ENCODE results near the gene WASL. TPM values are rescaled to one million over a fixed set of nuclear protein-coding genes. Genes with fewer than 3 reads are reported as not detected.
"Not testable (repeated sequence)": the region's sequence is repeated elsewhere in the genome, so short reads cannot be mapped to it uniquely, and the experiment has no call there.

WASL gene
- total RNA-seq, 1 donor from 2014 or later = 42.7 TPM

- peaks cover 14% of the 10 kb centered on the region for H3K36me3 Mint-ChIP-seq (ENCODE audit: unreplicated experiment)
- H3K27me3 Mint-ChIP-seq (ENCODE audit: unreplicated experiment) = no peaks in the 10 kb centered on the region
- TF ChIP-seq, protein P1, sequence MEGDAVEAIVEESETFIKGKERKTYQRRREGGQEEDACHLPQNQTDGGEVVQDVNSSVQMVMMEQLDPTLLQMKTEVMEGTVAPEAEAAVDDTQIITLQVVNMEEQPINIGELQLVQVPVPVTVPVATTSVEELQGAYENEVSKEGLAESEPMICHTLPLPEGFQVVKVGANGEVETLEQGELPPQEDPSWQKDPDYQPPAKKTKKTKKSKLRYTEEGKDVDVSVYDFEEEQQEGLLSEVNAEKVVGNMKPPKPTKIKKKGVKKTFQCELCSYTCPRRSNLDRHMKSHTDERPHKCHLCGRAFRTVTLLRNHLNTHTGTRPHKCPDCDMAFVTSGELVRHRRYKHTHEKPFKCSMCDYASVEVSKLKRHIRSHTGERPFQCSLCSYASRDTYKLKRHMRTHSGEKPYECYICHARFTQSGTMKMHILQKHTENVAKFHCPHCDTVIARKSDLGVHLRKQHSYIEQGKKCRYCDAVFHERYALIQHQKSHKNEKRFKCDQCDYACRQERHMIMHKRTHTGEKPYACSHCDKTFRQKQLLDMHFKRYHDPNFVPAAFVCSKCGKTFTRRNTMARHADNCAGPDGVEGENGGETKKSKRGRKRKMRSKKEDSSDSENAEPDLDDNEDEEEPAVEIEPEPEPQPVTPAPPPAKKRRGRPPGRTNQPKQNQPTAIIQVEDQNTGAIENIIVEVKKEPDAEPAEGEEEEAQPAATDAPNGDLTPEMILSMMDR (IDR thresholded peaks at IDR 0.05) = no peak
- peaks cover 12% of the 10 kb centered on the region for H3K9me3 Mint-ChIP-seq (ENCODE audit: unreplicated experiment)
- no peak overlapping the region for H3K27ac Mint-ChIP-seq (ENCODE audit: unreplicated experiment)
- no peak overlapping the region for H3K4me3 Mint-ChIP-seq (ENCODE audit: unreplicated experiment)
- peaks cover 45% of the 10 kb centered on the region for H3K4me1 Mint-ChIP-seq (ENCODE audit: unreplicated experiment)
- DNase-seq (ENCODE audit: extremely low spot score, unreplicated experiment) = no peak
Measured at GRCh38 chr7:123729218-123729578, 19.6 kb downstream of the WASL start.

GRCh38 chr7:123727071-123727837 lies 21.5 kb downstream of the WASL start:
- H3K4me3 Mint-ChIP-seq (ENCODE audit: unreplicated experiment) = peak overlapping the region; percentile 20
- H3K27ac Mint-ChIP-seq (ENCODE audit: unreplicated experiment) = peak overlapping the region; percentile 88
- no peak for DNase-seq (ENCODE audit: extremely low spot score, unreplicated experiment)
- TF ChIP-seq, protein P1 (IDR thresholded peaks at IDR 0.05) = no peak
- no peaks in the 10 kb centered on the region for H3K27me3 Mint-ChIP-seq (ENCODE audit: unreplicated experiment)
- peaks cover 6% of the 10 kb centered on the region for H3K36me3 Mint-ChIP-seq (ENCODE audit: unreplicated experiment)
- H3K4me1 Mint-ChIP-seq (ENCODE audit: unreplicated experiment) = peaks cover 62% of the 10 kb centered on the region
- peaks cover 7% of the 10 kb centered on the region for H3K9me3 Mint-ChIP-seq (ENCODE audit: unreplicated experiment)

DNA sequence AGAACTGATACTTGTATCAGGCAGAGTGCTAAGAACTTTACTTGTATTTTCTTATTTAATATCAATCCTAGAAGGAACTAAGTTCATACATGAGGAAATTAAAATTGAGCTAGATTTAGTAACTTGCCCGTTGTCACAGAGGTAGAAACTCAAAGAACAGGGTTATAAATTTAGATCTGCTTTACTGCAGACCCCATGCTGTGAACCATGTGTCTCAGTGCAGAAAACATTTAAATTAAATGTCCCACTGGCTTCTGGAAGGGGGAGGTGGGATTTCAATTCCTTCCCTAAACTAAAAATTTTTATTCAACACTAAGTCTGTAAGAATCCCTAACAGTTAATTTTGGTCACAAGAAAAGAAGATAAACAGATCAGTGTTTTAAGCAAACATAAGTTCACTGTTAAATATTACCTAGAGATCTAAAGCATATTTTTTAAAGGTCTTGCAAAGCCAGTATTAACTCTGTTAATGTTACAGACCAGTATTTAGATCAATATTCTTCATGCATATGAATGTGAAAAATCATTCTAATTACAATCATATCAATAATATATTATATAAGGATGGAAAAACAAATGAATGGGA lies 23.1 kb downstream of the WASL start:
- H3K4me3 Mint-ChIP-seq (ENCODE audit: unreplicated experiment) = peak overlapping the region; percentile 4
- H3K4me1 Mint-ChIP-seq (ENCODE audit: unreplicated experiment) = peaks cover 75% of the 10 kb centered on the region
- TF ChIP-seq, protein P1 (IDR thresholded peaks at IDR 0.05) = no peak
- no peaks in the 10 kb centered on the region for H3K36me3 Mint-ChIP-seq (ENCODE audit: unreplicated experiment)
- H3K27ac Mint-ChIP-seq (ENCODE audit: unreplicated experiment) = peak overlapping the region; percentile 69
- H3K27me3 Mint-ChIP-seq (ENCODE audit: unreplicated experiment) = no peaks in the 10 kb centered on the region
- no peak for DNase-seq (ENCODE audit: extremely low spot score, unreplicated experiment)
- H3K9me3 Mint-ChIP-seq (ENCODE audit: unreplicated experiment) = no peaks in the 10 kb centered on the region

DNA sequence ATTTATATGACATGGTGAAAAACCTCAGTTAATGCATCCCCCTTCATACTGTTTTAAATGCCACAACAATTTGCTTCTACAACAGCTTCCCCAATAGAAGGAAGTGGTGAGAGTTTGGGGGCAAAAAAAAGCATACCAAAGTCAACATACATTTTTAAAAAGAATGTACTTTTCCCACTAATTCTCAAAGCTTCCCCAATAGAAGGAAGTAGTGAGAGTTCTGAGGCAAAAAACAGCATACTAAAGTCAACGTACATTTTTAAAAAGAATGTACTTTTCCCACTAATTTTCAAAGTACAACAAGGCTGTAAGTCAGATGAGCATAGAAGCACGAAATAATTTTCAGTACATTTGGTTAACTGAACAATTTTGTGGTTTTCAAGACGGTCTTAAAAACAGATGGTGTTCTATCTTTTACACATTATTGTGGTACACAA lies 24.0 kb downstream of the WASL start:
- peak overlapping the region; percentile 76 for H3K27ac Mint-ChIP-seq (ENCODE audit: unreplicated experiment)
- H3K27me3 Mint-ChIP-seq (ENCODE audit: unreplicated experiment) = no peaks in the 10 kb centered on the region
- H3K36me3 Mint-ChIP-seq (ENCODE audit: unreplicated experiment) = no peaks in the 10 kb centered on the region
- TF ChIP-seq, protein P1 (IDR thresholded peaks at IDR 0.05) = no peak
- no peak for DNase-seq (ENCODE audit: extremely low spot score, unreplicated experiment)
- no peak overlapping the region for H3K4me3 Mint-ChIP-seq (ENCODE audit: unreplicated experiment)
- peaks cover 81% of the 10 kb centered on the region for H3K4me1 Mint-ChIP-seq (ENCODE audit: unreplicated experiment)
- no peaks in the 10 kb centered on the region for H3K9me3 Mint-ChIP-seq (ENCODE audit: unreplicated experiment)

- TF ChIP-seq, protein P1 (IDR thresholded peaks at IDR 0.05) = no peak
- peak overlapping the region; percentile 76 for H3K27ac Mint-ChIP-seq (ENCODE audit: unreplicated experiment)
- H3K9me3 Mint-ChIP-seq (ENCODE audit: unreplicated experiment) = no peaks in the 10 kb centered on the region
- H3K4me3 Mint-ChIP-seq (ENCODE audit: unreplicated experiment) = no peak overlapping the region
- no peaks in the 10 kb centered on the region for H3K27me3 Mint-ChIP-seq (ENCODE audit: unreplicated experiment)
- no peaks in the 10 kb centered on the region for H3K36me3 Mint-ChIP-seq (ENCODE audit: unreplicated experiment)
- DNase-seq (ENCODE audit: extremely low spot score, unreplicated experiment) = no peak
- peaks cover 88% of the 10 kb centered on the region for H3K4me1 Mint-ChIP-seq (ENCODE audit: unreplicated experiment)
Measured at GRCh38 chr7:123723913-123724312, 24.9 kb downstream of the WASL start.

DNA sequence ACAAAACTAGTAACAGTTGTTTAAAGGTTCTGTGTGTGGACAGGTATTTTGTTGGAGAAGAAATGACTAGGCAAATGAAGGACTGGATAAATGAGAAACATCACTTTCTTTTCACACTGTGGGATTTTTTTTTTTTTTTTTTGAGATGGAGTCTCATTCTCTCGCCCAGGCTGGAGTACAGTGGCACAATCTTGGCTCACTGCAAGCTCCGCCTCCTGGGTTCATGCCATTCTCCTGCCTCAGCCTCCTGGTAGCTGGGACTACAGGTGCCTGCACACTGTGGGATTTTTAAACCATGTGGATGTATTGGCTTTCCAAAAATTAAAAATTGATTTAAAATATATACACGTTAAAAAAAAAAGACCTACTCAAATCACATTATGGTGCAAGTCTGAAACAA lies 28.3 kb downstream of the WASL start:
- peaks cover 66% of the 10 kb centered on the region for H3K4me1 Mint-ChIP-seq (ENCODE audit: unreplicated experiment)
- not testable (repeated sequence) for H3K9me3 Mint-ChIP-seq (ENCODE audit: unreplicated experiment); DNase-seq (ENCODE audit: extremely low spot score, unreplicated experiment); H3K4me3 Mint-ChIP-seq (ENCODE audit: unreplicated experiment); H3K27ac Mint-ChIP-seq (ENCODE audit: unreplicated experiment); H3K27me3 Mint-ChIP-seq (ENCODE audit: unreplicated experiment); H3K36me3 Mint-ChIP-seq (ENCODE audit: unreplicated experiment)
